H1 (cell line): ENCODE data around the gene ACBD5. TPM values are rescaled to one million over a fixed set of nuclear protein-coding genes. Genes with fewer than 3 reads are reported as not detected.

Source experiments
- CTCF ChIA-PET: fragments of 300-600 bp; sonication (Branson Sonifier 250); formaldehyde crosslinking; loops from one replicate; lab custom pipeline; 2021; ENCODE audit not compliant: partially characterized antibody; lab: Charles Lee
- POLR2A ChIA-PET: fragments of 300-600 bp; sonication (Branson Sonifier 250); formaldehyde crosslinking; loops from one replicate; lab custom pipeline; 2021; ENCODE audit warnings: inconsistent platforms; ENCODE audit not compliant: partially characterized antibody; lab: Charles Lee
- DNase-seq, 2 experiments: peaks; one replicate each; pipeline versions ENCODE4 v3.0.0 to v3.0.0-alpha.2; 2010 to 2022; ENCODE audit warnings: low spot score in 2 of 2, low read depth in 1 of 2, mixed read lengths in 1 of 2
- FAIRE-seq: peaks from 2 replicates; lab custom pipeline; 2011; peaks lifted over from hg19 to GRCh38; lab: Jason Lieb, UNC
- H2AFZ ChIP-seq: 2 replicates; pipeline ENCODE4 v1.8.1; 2012; ENCODE audit warnings: low read length, inconsistent platforms
- H2AK5ac ChIP-seq: 2 replicates; pipeline ENCODE4 v1.6.1; 2013; ENCODE audit warnings: low read depth, low read length
- H2BK120ac ChIP-seq: replicated peaks from 2 replicates; pipeline ENCODE3; 2013; ENCODE audit warnings: low read depth, low read length, inconsistent platforms
- H2BK12ac ChIP-seq: 2 replicates; pipeline ENCODE4 v1.6.1; 2013; ENCODE audit warnings: low read depth, low read length
- H2BK15ac ChIP-seq: 2 replicates; pipeline ENCODE4 v1.6.1; 2013; ENCODE audit warnings: low read length
- H2BK20ac ChIP-seq: 2 replicates; pipeline ENCODE4 v1.6.1; 2013; ENCODE audit warnings: low read length
- H2BK5ac ChIP-seq: 2 replicates; pipeline ENCODE4 v1.6.1; 2013; ENCODE audit warnings: low read depth, low read length
- H3K14ac ChIP-seq: 2 replicates; pipeline ENCODE4 v1.6.1; 2013; ENCODE audit warnings: inconsistent platforms; ENCODE audit not compliant: insufficient read length
- H3K18ac ChIP-seq: 2 replicates; pipeline ENCODE4 v1.6.1; 2013; ENCODE audit warnings: low read length; ENCODE audit errors: extremely low read depth
- H3K23ac ChIP-seq: 2 replicates; pipeline ENCODE4 v1.6.1; 2013; ENCODE audit warnings: inconsistent platforms; ENCODE audit not compliant: insufficient read length
- H3K23me2 ChIP-seq: 2 replicates; pipeline ENCODE4 v1.6.1; 2013; ENCODE audit warnings: low read depth, low read length
- H3K27ac ChIP-seq: 2 replicates; pipeline ENCODE4 v1.6.1; 2011; ENCODE audit warnings: low read depth, low read length, inconsistent platforms
- H3K27me3 ChIP-seq, 4 experiments: replicated peaks in 1 of 4; 1 replicate in 1 of 4; 2 replicates in 3 of 4; pipeline versions ENCODE4 v1.6.1 to v1.8.1; 2011 to 2013; ENCODE audit warnings: low read length in 3 of 4, mild to moderate bottlenecking in 3 of 4, inconsistent platforms in 2 of 4, mixed read lengths in 2 of 4, moderate library complexity in 1 of 4; ENCODE audit not compliant: control insufficient read depth in 3 of 4, insufficient read depth in 3 of 4; ENCODE audit errors: extremely low read depth in 1 of 4
- H3K36me3 ChIP-seq, 4 experiments: 2 replicates each; pipeline versions ENCODE4 v1.6.1 to v1.8.1; 2011 to 2013; ENCODE audit warnings: mild to moderate bottlenecking in 4 of 4, low read length in 3 of 4, moderate library complexity in 2 of 4, control low read depth in 1 of 4, inconsistent platforms in 1 of 4; ENCODE audit not compliant: insufficient read depth in 4 of 4, control insufficient read depth in 2 of 4
- H3K4ac ChIP-seq: replicated peaks from 2 replicates; pipeline ENCODE3; 2013; ENCODE audit warnings: low read length, low read depth, mixed read lengths, inconsistent platforms; ENCODE audit not compliant: insufficient read length
- H3K4me1 ChIP-seq, 4 experiments: replicated peaks in 1 of 4; 1 replicate in 1 of 4; 2 replicates in 3 of 4; pipeline versions ENCODE4 v1.6.1 to v1.8.1; 2011 to 2013; ENCODE audit warnings: low read length in 3 of 4, inconsistent platforms in 2 of 4, mixed read lengths in 1 of 4; ENCODE audit not compliant: insufficient read depth in 4 of 4, control insufficient read depth in 3 of 4
- H3K4me2 ChIP-seq, 2 experiments: 2 replicates each; pipeline versions ENCODE4 v1.6.1 to v1.8.1; 2011 to 2013; ENCODE audit warnings: low read depth in 2 of 2, low read length in 2 of 2, control low read depth in 1 of 2, inconsistent platforms in 1 of 2, mild to moderate bottlenecking in 1 of 2; ENCODE audit not compliant: insufficient read depth in 1 of 2
- H3K4me3 ChIP-seq, 4 experiments: fragments of 200-600, 300-600 bp in 1 of 4; sonication (generic), shearing (Covaris generic), sonication (Bioruptor Twin) in 1 of 4; 2 replicates each; pipeline versions ENCODE4 v1.5.1 to v1.8.1; 2011 to 2016; ENCODE audit warnings: low read length in 4 of 4, low read depth in 3 of 4, control low read depth in 2 of 4, inconsistent platforms in 2 of 4, mild to moderate bottlenecking in 2 of 4, mixed read lengths in 1 of 4, moderate library complexity in 1 of 4; ENCODE audit not compliant: insufficient read depth in 2 of 4; ENCODE audit errors: extremely low read depth in 1 of 4
- H3K56ac ChIP-seq: replicated peaks from 2 replicates; pipeline ENCODE3; 2013; ENCODE audit warnings: low read depth, mild to moderate bottlenecking, mixed read lengths, low read length, inconsistent platforms; ENCODE audit not compliant: insufficient read length
- H3K79me1 ChIP-seq: 2 replicates; pipeline ENCODE4 v1.6.1; 2013; ENCODE audit warnings: low read depth, low read length, control low read depth
- H3K79me2 ChIP-seq, 2 experiments: 2 replicates each; pipeline versions ENCODE4 v1.6.1 to v1.8.1; 2012 to 2013; ENCODE audit warnings: low read length in 2 of 2, mild to moderate bottlenecking in 2 of 2, inconsistent platforms in 1 of 2; ENCODE audit not compliant: insufficient read depth in 2 of 2, control insufficient read depth in 1 of 2
- H3K9ac ChIP-seq, 4 experiments: replicated peaks in 1 of 4; 1 replicate in 1 of 4; 2 replicates in 3 of 4; pipeline versions ENCODE4 v1.6.1 to v1.8.1; 2011 to 2013; ENCODE audit warnings: low read depth in 3 of 4, low read length in 3 of 4, control low read depth in 2 of 4, mild to moderate bottlenecking in 2 of 4, moderate library complexity in 2 of 4, inconsistent platforms in 1 of 4; ENCODE audit errors: extremely low read depth in 1 of 4
- H3K9me3 ChIP-seq, 2 experiments: 2 replicates each; pipeline versions ENCODE4 v1.6.1 to v1.8.1; 2012 to 2013; ENCODE audit warnings: mild to moderate bottlenecking in 2 of 2, moderate library complexity in 2 of 2, control low read depth in 1 of 2, inconsistent platforms in 1 of 2, low read depth in 1 of 2, low read length in 1 of 2, mixed read lengths in 1 of 2; ENCODE audit not compliant: insufficient read depth in 2 of 2
- H4K20me1 ChIP-seq, 2 experiments: replicated peaks in 1 of 2; 2 replicates each; pipeline versions ENCODE3 to v1.8.1; 2011 to 2013; ENCODE audit warnings: inconsistent platforms in 2 of 2, low read length in 2 of 2, mild to moderate bottlenecking in 1 of 2; ENCODE audit not compliant: insufficient read depth in 2 of 2, control insufficient read depth in 1 of 2
- H4K5ac ChIP-seq: 2 replicates; pipeline ENCODE4 v1.6.1; 2013; ENCODE audit warnings: low read length, low read depth, mixed read lengths, inconsistent platforms; ENCODE audit not compliant: insufficient read length
- H4K8ac ChIP-seq: 2 replicates; pipeline ENCODE4 v1.8.0; 2013; ENCODE audit warnings: mild to moderate bottlenecking, moderate library complexity, low read length, inconsistent platforms; ENCODE audit not compliant: insufficient read depth; ENCODE audit errors: extremely low read depth
- H4K91ac ChIP-seq: replicated peaks from 2 replicates; pipeline ENCODE3; 2013; ENCODE audit warnings: low read length, mixed read lengths, inconsistent platforms; ENCODE audit not compliant: insufficient read length
- EZH2 ChIP-seq: fragments of 200-600 bp; sonication (generic); IDR thresholded peaks from 2 replicates; pipeline ENCODE4 v1.7.1; 2012; ENCODE audit warnings: low read depth, mild to moderate bottlenecking, moderate library complexity, low read length, inconsistent platforms; ENCODE audit not compliant: severe bottlenecking
- FOSL1 ChIP-seq: IDR thresholded peaks from 2 replicates; pipeline ENCODE4 v1.6.1; 2011; ENCODE audit warnings: mild to moderate bottlenecking, low read depth, low read length, moderate library complexity; ENCODE audit not compliant: insufficient read depth
- POLR2A ChIP-seq, 2 experiments: IDR thresholded peaks; 1 replicate in 1 of 2; 2 replicates in 1 of 2; pipeline ENCODE4 v1.6.1; 2011; ENCODE audit warnings: low read depth in 2 of 2, low read length in 2 of 2, mild to moderate bottlenecking in 2 of 2; ENCODE audit errors: control extremely low read depth in 1 of 2
- SP2 ChIP-seq: IDR thresholded peaks from 2 replicates; pipeline ENCODE4 v1.6.1; 2012; ENCODE audit warnings: mild to moderate bottlenecking, low read length, inconsistent platforms
- TAF7 ChIP-seq: optimal IDR thresholded peaks from 2 replicates; pipeline ENCODE3; 2011; ENCODE audit warnings: low read depth, mild to moderate bottlenecking, inconsistent platforms, low read length, moderate library complexity, borderline replicate concordance
- WGBS, 2 experiments: shearing (Covaris generic) in 1 of 2; methylation state at CpG; one replicate each; pipeline versions ENCODE4 v1.1.6 to v1.1.7; 2013 to 2015; ENCODE audit warnings: low lambda C conversion rate in 2 of 2, mixed read lengths in 2 of 2, inconsistent platforms in 1 of 2, low coverage in 1 of 2, missing lambda C conversion rate in 1 of 2; ENCODE audit not compliant: insufficient replicate concordance in 2 of 2, insufficient coverage in 1 of 2, insufficient read length in 1 of 2; ENCODE audit errors: extremely low coverage in 1 of 2, missing lambda C conversion rate in 1 of 2; 5-methylcytosine and 5-hydroxymethylcytosine counted together
- polyA plus RNA-seq, 7 experiments: library from polyadenylated mRNA; depleted of rRNA in 3 of 7; stranded (reverse) in 5 of 7; unstranded in 2 of 7; fragments of >200 nt in 5 of 7; fragments of 200-250 nt in 2 of 7; gene quantifications; 1 replicate in 5 of 7; 2 replicates in 1 of 7; 4 replicates in 1 of 7; pipeline versions ENCODE4 v1.2.1 to v1.2.3, GENCODE V29; 2011 to 2013; ENCODE audit warnings: missing spikeins in 2 of 7, mixed read lengths in 2 of 7
- total RNA-seq: library from RNA; stranded (reverse); fragmentation: NEBNext Ultra II Directional; extraction: Animal tissue kit (Norgen Biotek cat#: 25700); gene quantifications from 2 replicates; pipeline ENCODE4 v1.2.1, GENCODE V29; 2021

Gene ACBD5
- total and polyA plus RNA-seq, 2 of the 8 experiments (the other 6 are each of a cell fraction or from before 2014, with no cell fraction given): 4.6 to 15.9 TPM

- POLR2A ChIA-PET: no interaction called here
Observed at GRCh38 chr10:27230022-27230421, 10.6 kb downstream of the ACBD5 start.

More at GRCh38 chr10:27230022-27230421, 10.6 kb downstream of the ACBD5 start:
- Histone ChIP-seq H4K5ac (no peak overlapping the region), H3K27me3 (no peaks in the 10 kb centered on the region), H3K27ac (no peak overlapping the region), H3K18ac (no peak overlapping the region), H2BK5ac (no peak overlapping the region), H4K20me1 (no peaks in the 10 kb centered on the region), H4K91ac (no peak overlapping the region), H3K23me2 (no peaks in the 10 kb centered on the region), H3K9me3 (no peaks in the 10 kb centered on the region), H2BK15ac (no peak overlapping the region), H2AK5ac (no peak overlapping the region), H2BK12ac (no peak overlapping the region), H3K56ac (no peak overlapping the region), H3K79me2 (no peaks in the 10 kb centered on the region), H2BK20ac (no peak overlapping the region), H2BK120ac (no peak overlapping the region), H3K4me2 (no peak overlapping the region), H3K79me1 (no peaks in the 10 kb centered on the region), H4K8ac (no peak overlapping the region), H2AFZ (no peak overlapping the region), H3K4ac (no peak overlapping the region), H3K9ac (no peak overlapping the region), H3K14ac (no peak overlapping the region), H3K4me3 (no peak overlapping the region), H3K4me1 (no peaks in the 10 kb centered on the region), H3K23ac (no peak overlapping the region), H3K36me3 (peaks cover 0 to 4% (median 0%) of the 10 kb centered on the region in 4 experiments; a peak in 1 of 8 replicates)
- CTCF ChIA-PET: interaction anchor here (0.5 to 0.6 kb wide), 2 partner anchors 33 to 355 kb away, joined by 3 to 4 read pairs; no protein-coding TSS in a partner anchor
- no peak for FAIRE-seq
- TF ChIP-seq FOSL1: no peak
- TF ChIP-seq POLR2A (IDR thresholded peaks at IDR 0.05; ENCODE audit: control extremely low read depth in 1 of 2, low read depth in 2 of 2, low read length in 2 of 2): no peak
- TF ChIP-seq EZH2: no peak
- no peak for TF ChIP-seq TAF7
- TF ChIP-seq SP2: no peak
- 92% methylated on average over 1 of the region's 1 CpG; no CpG with 5 or more reads in 1 of the 2 experiments for WGBS, 2 experiments
- DNase-seq: no peak
